DOHH2 (cell line): ENCODE measurements around the gene COL4A3.

Experiments
- CTCF ChIP-seq: fragments of 200-600 bp; sonication (generic); IDR thresholded peaks from one replicate; pipeline ENCODE4 v1.5.1; 2014; ENCODE audit warnings: antibody characterized with exemption, mild to moderate bottlenecking, low read depth, low read length; ENCODE audit not compliant: poor library complexity, severe bottlenecking
- EZH2phosphoT487 ChIP-seq: fragments of 200-600 bp; sonication (generic); IDR thresholded peaks from 2 replicates; pipeline ENCODE4 v1.6.1; 2017; ENCODE audit warnings: borderline replicate concordance, mild to moderate bottlenecking, antibody characterized with exemption, low read length, moderate library complexity, mixed read lengths

GRCh38 chr2:227260041-227260440, 95.6 kb downstream of the COL4A3 start:
- TF ChIP-seq CTCF (no peak), EZH2phosphoT487 (no peak)
